Pancreas (tissue), 10 donors: ENCODE data around the gene CD74. TPM values are rescaled to one million over a fixed set of nuclear protein-coding genes. Genes with fewer than 3 reads are reported as not detected.

Experiments
- ATAC-seq, 4 donors: fragments of 200-7000 bp; cut with Tn5 transposase; one replicate each; pipeline versions ENCODE4 v1.8.0 to v1.9.1; 2020; ENCODE audit warnings: mild to moderate bottlenecking in 4 of 4, moderate library complexity in 4 of 4
- DNase-seq, 6 donors: peaks; one replicate each; pipeline ENCODE4 v3.0.0-alpha.2; 2020
- FAIRE-seq: peaks from 2 replicates; lab custom pipeline; 2012; peaks lifted over from hg19 to GRCh38; lab: Jason Lieb, UNC
- H3K27ac ChIP-seq, 4 donors: fragments of 200-600 bp; sonication (generic); 1 replicate in 3 of 4; 2 replicates in 1 of 4; pipeline versions ENCODE4 v1.5.0 to v1.8.0; 2020
- H3K27me3 ChIP-seq, 4 donors: fragments of 200-600 bp; one replicate each; pipeline ENCODE4 v1.8.0; 2021
- H3K36me3 ChIP-seq, 3 donors: fragments of 200-600 bp; sonication (generic) in 1 of 3; one replicate each; pipeline versions ENCODE4 v1.5.0 to v1.8.0; 2020 to 2021
- H3K4me1 ChIP-seq, 3 donors: fragments of 200-600 bp; one replicate each; pipeline ENCODE4 v1.8.0; 2021
- H3K4me3 ChIP-seq, 4 donors: fragments of 200-600 bp; sonication (generic) in 2 of 4; one replicate each; pipeline versions ENCODE4 v1.5.0 to v1.8.0; 2020 to 2021
- H3K9me3 ChIP-seq, 4 donors: fragments of 200-600 bp; one replicate each; pipeline ENCODE4 v1.8.0; 2021
- CTCF ChIP-seq, 4 donors: fragments of 200-600 bp; sonication (generic) in 3 of 4; IDR thresholded peaks; one replicate each; pipeline versions ENCODE4 v1.5.0 to v1.8.0; 2021; ENCODE audit warnings: antibody characterized with exemption in 4 of 4
- WGBS, 2 donors: extraction: QIAGEN DNeasy Blood & Tissue Kit; methylation state at CpG; one replicate each; pipeline ENCODE4 v1.1.7; 2013; 5-methylcytosine and 5-hydroxymethylcytosine counted together
- intact Hi-C, 3 donors: fragments of 100-400 bp; cut with DNase I; formaldehyde crosslinking; loops; one replicate each; pipeline versions ENCODE4 v1.11.1 to v1.14.2; 2022
- polyA plus RNA-seq, 2 donors: library from polyadenylated mRNA; stranded (reverse); fragments of 200-250 nt; gene quantifications; one replicate each; pipeline ENCODE4 v1.2.3, GENCODE V29; 2013
- total RNA-seq, 6 donors: library from RNA; stranded (reverse); fragmentation: NEBNext Ultra II Directional in 4 of 6; extraction: Animal tissue kit (Norgen Biotek cat#: 25700) in 4 of 6; gene quantifications; one replicate each; pipeline versions ENCODE4 v1.2.1 to v1.2.4, GENCODE V29; 2021 to 2023
- donor health status: healthy with polysubstance abuse.
- donor health status: DM: no; HTN: no; CAD: no; lungs with moderate emphysema.
- donor health status: DM: no; HTN: no; CAD: no.
- donor health status: control.
- donor health status: control.
- donor health status: Bipolar disorder and iron deficiency.
- donor health status: DM: yes; HTN: yes; CAD: no.
- donor health status: DM: no; HTN: no; CAD: no.
- donor health status: DM: no; HTN: no; CAD: no.
- donor health status: DM: yes; HTN: yes; CAD: no.

CD74 gene
- total and polyA plus RNA-seq, 8 donors: 67.2 to 1,206 (median 139) TPM

- Histone ChIP-seq H3K27me3 (no peaks in the 10 kb centered on the region), H3K36me3 (peaks cover 3 to 38% (median 15%) of the 10 kb centered on the region in 3 donors), H3K9me3 (no peaks in the 10 kb centered on the region), H3K4me1 (no peaks in the 10 kb centered on the region), H3K27ac (no peak overlapping the region), H3K4me3 (no peak overlapping the region)
- no peak for TF ChIP-seq CTCF (IDR thresholded peaks at IDR 0.05)
- FAIRE-seq (no peak), ATAC-seq (no peak), DNase-seq (no peak)
- intact Hi-C loops: no loop called here
- 93 to 94% methylated on average over 13 of the region's 13 CpGs for WGBS, 2 donors
Observed at GRCh38 chr5:150397782-150398721, 14.7 kb downstream of the CD74 start.

- Histone ChIP-seq H3K27ac (no peak overlapping the region), H3K36me3 (peaks cover 3 to 46% (median 22%) of the 10 kb centered on the region in 3 donors), H3K9me3 (no peaks in the 10 kb centered on the region), H3K4me1 (no peaks in the 10 kb centered on the region), H3K27me3 (no peaks in the 10 kb centered on the region), H3K4me3 (no peak overlapping the region)
- TF ChIP-seq CTCF (IDR thresholded peaks at IDR 0.05): no peak
- ATAC-seq: no peak
- DNase-seq: no peak
- WGBS, 2 donors: 91 to 93% methylated on average over 14 of the region's 14 CpGs
- FAIRE-seq: no peak
- intact Hi-C loops: no loop called here
Observed at GRCh38 chr5:150397146-150397781, 15.4 kb downstream of the CD74 start.

- peaks cover 3 to 56% (median 32%) of the 10 kb centered on the region in 3 donors for H3K36me3 ChIP-seq
- no peak overlapping the region for H3K4me3 ChIP-seq
- DNase-seq (no peak), ATAC-seq (no peak), FAIRE-seq (no peak)
- no peak for TF ChIP-seq CTCF (IDR thresholded peaks at IDR 0.05)
- H3K27me3 ChIP-seq: no peaks in the 10 kb centered on the region
- intact Hi-C loops: no loop called here
- 87 to 92% methylated on average over 7 of the region's 7 CpGs for WGBS, 2 donors
- H3K9me3 ChIP-seq: no peaks in the 10 kb centered on the region
- H3K4me1 ChIP-seq: no peaks in the 10 kb centered on the region
- H3K27ac ChIP-seq: no peak overlapping the region
Observed at GRCh38 chr5:150396267-150396666, 16.4 kb downstream of the CD74 start.

- ATAC-seq: no peak
- Histone ChIP-seq H3K4me3 (no peak overlapping the region), H3K27ac (no peak overlapping the region), H3K27me3 (no peaks in the 10 kb centered on the region), H3K36me3 (peaks cover 3 to 62% (median 32%) of the 10 kb centered on the region in 3 donors), H3K4me1 (no peaks in the 10 kb centered on the region), H3K9me3 (no peaks in the 10 kb centered on the region)
- no peak for FAIRE-seq
- WGBS, 2 donors: 83 to 92% methylated on average over 2 of the region's 2 CpGs
- intact Hi-C loops: no loop called here
- no peak for TF ChIP-seq CTCF (IDR thresholded peaks at IDR 0.05)
- DNase-seq: no peak
Observed at GRCh38 chr5:150395688-150395975, 17.1 kb downstream of the CD74 start.
